ENCODE results near the gene TBC1D9.
"Not testable (repeated sequence)": the region's sequence is repeated elsewhere in the genome, so short reads cannot be mapped to it uniquely, and the experiment has no call there.

TBC1D9 gene

DNA sequence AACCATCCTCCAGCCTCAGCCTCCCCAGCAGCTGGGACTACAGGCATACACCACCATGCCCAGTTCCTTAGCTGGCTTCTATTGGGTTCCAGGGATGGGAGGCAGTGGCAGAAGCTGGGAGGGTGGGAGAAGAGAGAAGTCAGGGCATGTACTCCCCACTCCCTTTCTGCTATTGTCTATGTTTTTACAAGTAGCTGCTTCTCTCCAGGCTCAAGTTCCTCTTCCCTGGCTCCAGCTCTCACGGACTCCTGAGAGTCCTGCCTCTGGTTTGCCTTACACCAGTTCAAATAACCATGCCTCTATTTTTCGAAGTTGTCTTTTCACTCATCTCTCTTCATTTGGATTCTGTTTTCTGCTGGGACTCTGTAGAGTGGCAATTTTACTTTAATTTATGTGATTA is 2.9 kb downstream of the TBC1D9 start:
- Histone ChIP-seq H2BK5ac (ENCODE audit: low read length) (no peak overlapping the region), H4K5ac (ENCODE audit: low read length) (no peak overlapping the region), H3K27me3 (ENCODE audit: insufficient read depth, low read length, poor library complexity) (no peaks in the 10 kb centered on the region), H3K79me2 (ENCODE audit: control insufficient read depth, insufficient read depth, low read length) (peaks cover 6% of the 10 kb centered on the region), H3K23ac (ENCODE audit: low read length) (peak overlapping the region; percentile 25), H3K36me3 (ENCODE audit: control insufficient read depth, insufficient read depth, low read length) (no peaks in the 10 kb centered on the region), H3K9ac (ENCODE audit: low read length) (no peak overlapping the region), H2BK15ac (replicated peaks; ENCODE audit: low read depth) (no peak overlapping the region), H3K79me1 (ENCODE audit: low read length) (peaks cover 5% of the 10 kb centered on the region), H4K8ac (ENCODE audit: low read depth, low read length) (no peak overlapping the region), H3K18ac (ENCODE audit: low read length) (no peak overlapping the region), H3K4me3 (ENCODE audit: low read length) (no peak overlapping the region), H3K27ac (ENCODE audit: low read depth, low read length) (no peak overlapping the region), H3K4me1 (ENCODE audit: control insufficient read depth, low read depth, low read length) (peaks cover 3% of the 10 kb centered on the region), H2AK5ac (ENCODE audit: low read length) (no peak overlapping the region), H3K56ac (ENCODE audit: low read length) (no peak overlapping the region), H3K4me2 (ENCODE audit: low read length) (no peak overlapping the region), H2BK120ac (ENCODE audit: low read depth, low read length) (no peak overlapping the region), H3K4ac (ENCODE audit: low read depth, low read length) (no peak overlapping the region)
- no CpG with 5 or more reads among the region's 2 CpGs for WGBS (ENCODE audit: extremely low coverage, insufficient coverage, low lambda C conversion rate)
- no peak for DNase-seq

GRCh38 chr4:140752291-140753068 is 3.7 kb downstream of the TBC1D9 start:
- H3K27ac ChIP-seq (ENCODE audit: low read depth, low read length), result no peak overlapping the region
- H3K79me1 ChIP-seq (ENCODE audit: low read length), result peaks cover 7% of the 10 kb centered on the region
- H4K5ac ChIP-seq (ENCODE audit: low read length), result no peak overlapping the region
- H3K4ac ChIP-seq (ENCODE audit: low read depth, low read length), result no peak overlapping the region
- H3K36me3 ChIP-seq (ENCODE audit: control insufficient read depth, insufficient read depth, low read length), result no peaks in the 10 kb centered on the region
- no peak overlapping the region for H2BK5ac ChIP-seq (ENCODE audit: low read length)
- H2AK5ac ChIP-seq (ENCODE audit: low read length), result no peak overlapping the region
- peaks cover 8% of the 10 kb centered on the region for H3K79me2 ChIP-seq (ENCODE audit: control insufficient read depth, insufficient read depth, low read length)
- no peak overlapping the region for H3K18ac ChIP-seq (ENCODE audit: low read length)
- no peak overlapping the region for H3K56ac ChIP-seq (ENCODE audit: low read length)
- H2BK120ac ChIP-seq (ENCODE audit: low read depth, low read length), result no peak overlapping the region
- H3K27me3 ChIP-seq (ENCODE audit: insufficient read depth, low read length, poor library complexity), result no peaks in the 10 kb centered on the region
- peaks cover 1% of the 10 kb centered on the region for H3K4me1 ChIP-seq (ENCODE audit: control insufficient read depth, low read depth, low read length)
- no peak for DNase-seq
- H4K8ac ChIP-seq (ENCODE audit: low read depth, low read length), result no peak overlapping the region
- H3K9ac ChIP-seq (ENCODE audit: low read length), result no peak overlapping the region
- H3K23ac ChIP-seq (ENCODE audit: low read length), result no peak overlapping the region
- H3K4me2 ChIP-seq (ENCODE audit: low read length), result no peak overlapping the region
- H3K4me3 ChIP-seq (ENCODE audit: low read length), result no peak overlapping the region
- no peak overlapping the region for H2BK15ac ChIP-seq (replicated peaks; ENCODE audit: low read depth)

GRCh38 chr4:140750470-140750869 is 5.7 kb downstream of the TBC1D9 start:
- Histone ChIP-seq H3K4ac (ENCODE audit: low read depth, low read length) (no peak overlapping the region), H3K9ac (ENCODE audit: low read length) (no peak overlapping the region), H3K36me3 (ENCODE audit: control insufficient read depth, insufficient read depth, low read length) (no peaks in the 10 kb centered on the region), H3K27ac (ENCODE audit: low read depth, low read length) (no peak overlapping the region), H4K5ac (ENCODE audit: low read length) (no peak overlapping the region), H3K4me2 (ENCODE audit: low read length) (no peak overlapping the region), H3K79me2 (ENCODE audit: control insufficient read depth, insufficient read depth, low read length) (peaks cover 11% of the 10 kb centered on the region), H3K18ac (ENCODE audit: low read length) (no peak overlapping the region), H3K23ac (ENCODE audit: low read length) (no peak overlapping the region), H2BK120ac (ENCODE audit: low read depth, low read length) (no peak overlapping the region), H2AK5ac (ENCODE audit: low read length) (no peak overlapping the region), H3K4me1 (ENCODE audit: control insufficient read depth, low read depth, low read length) (no peaks in the 10 kb centered on the region), H4K8ac (ENCODE audit: low read depth, low read length) (no peak overlapping the region), H2BK15ac (replicated peaks; ENCODE audit: low read depth) (no peak overlapping the region), H3K79me1 (ENCODE audit: low read length) (peaks cover 7% of the 10 kb centered on the region), H3K4me3 (ENCODE audit: low read length) (no peak overlapping the region), H2BK5ac (ENCODE audit: low read length) (no peak overlapping the region), H3K56ac (ENCODE audit: low read length) (no peak overlapping the region), H3K27me3 (ENCODE audit: insufficient read depth, low read length, poor library complexity) (no peaks in the 10 kb centered on the region)
- WGBS (ENCODE audit: extremely low coverage, insufficient coverage, low lambda C conversion rate), result no CpG with 5 or more reads among the region's 2 CpGs
- DNase-seq, result no peak

GRCh38 chr4:140748171-140748570 is 8.0 kb downstream of the TBC1D9 start:
- H3K27ac ChIP-seq (ENCODE audit: low read depth, low read length), result no peak overlapping the region
- no peak overlapping the region for H3K4ac ChIP-seq (ENCODE audit: low read depth, low read length)
- no peak for DNase-seq
- H3K4me3 ChIP-seq (ENCODE audit: low read length), result no peak overlapping the region
- H3K4me1 ChIP-seq (ENCODE audit: control insufficient read depth, low read depth, low read length), result peaks cover 10% of the 10 kb centered on the region
- H3K18ac ChIP-seq (ENCODE audit: low read length), result no peak overlapping the region
- H3K23ac ChIP-seq (ENCODE audit: low read length), result no peak overlapping the region
- no peak overlapping the region for H2AK5ac ChIP-seq (ENCODE audit: low read length)
- H3K56ac ChIP-seq (ENCODE audit: low read length), result no peak overlapping the region
- no peak overlapping the region for H2BK120ac ChIP-seq (ENCODE audit: low read depth, low read length)
- no peaks in the 10 kb centered on the region for H3K36me3 ChIP-seq (ENCODE audit: control insufficient read depth, insufficient read depth, low read length)
- no CpG with 5 or more reads among the region's 1 CpG for WGBS (ENCODE audit: extremely low coverage, insufficient coverage, low lambda C conversion rate)
- H3K9ac ChIP-seq (ENCODE audit: low read length), result no peak overlapping the region
- no peaks in the 10 kb centered on the region for H3K27me3 ChIP-seq (ENCODE audit: insufficient read depth, low read length, poor library complexity)
- no peak overlapping the region for H4K8ac ChIP-seq (ENCODE audit: low read depth, low read length)
- no peak overlapping the region for H2BK15ac ChIP-seq (replicated peaks; ENCODE audit: low read depth)
- H4K5ac ChIP-seq (ENCODE audit: low read length), result no peak overlapping the region
- H3K79me1 ChIP-seq (ENCODE audit: low read length), result peaks cover 6% of the 10 kb centered on the region
- no peak overlapping the region for H3K4me2 ChIP-seq (ENCODE audit: low read length)
- H3K79me2 ChIP-seq (ENCODE audit: control insufficient read depth, insufficient read depth, low read length), result peaks cover 8% of the 10 kb centered on the region
- no peak overlapping the region for H2BK5ac ChIP-seq (ENCODE audit: low read length)

DNA sequence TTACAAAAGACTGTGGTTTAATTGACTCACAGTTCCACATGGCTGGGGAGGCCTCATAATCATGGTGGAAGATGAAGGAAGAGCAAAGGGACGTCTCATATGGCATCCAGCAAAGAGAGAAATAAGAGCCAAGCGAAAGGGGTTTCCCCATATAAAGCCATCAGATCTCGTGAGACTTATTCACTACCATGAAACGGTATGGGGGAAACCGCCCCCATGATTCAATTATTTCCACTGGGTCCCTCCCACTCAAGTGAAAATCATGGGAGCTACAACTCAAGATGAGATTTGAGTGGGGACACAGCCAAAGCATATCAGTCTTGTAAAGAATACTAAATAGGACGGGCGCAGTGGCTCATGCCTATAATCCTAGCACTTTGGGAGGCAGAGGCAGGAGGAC is 9.6 kb downstream of the TBC1D9 start:
- not testable (repeated sequence) for H3K9ac ChIP-seq (ENCODE audit: low read length); H3K36me3 ChIP-seq (ENCODE audit: control insufficient read depth, insufficient read depth, low read length); H3K27ac ChIP-seq (ENCODE audit: low read depth, low read length); H4K5ac ChIP-seq (ENCODE audit: low read length); H3K79me1 ChIP-seq (ENCODE audit: low read length); H3K56ac ChIP-seq (ENCODE audit: low read length); H3K27me3 ChIP-seq (ENCODE audit: insufficient read depth, low read length, poor library complexity); H2BK5ac ChIP-seq (ENCODE audit: low read length); H3K4me3 ChIP-seq (ENCODE audit: low read length); H2AK5ac ChIP-seq (ENCODE audit: low read length); H3K18ac ChIP-seq (ENCODE audit: low read length); H3K4me2 ChIP-seq (ENCODE audit: low read length); H4K8ac ChIP-seq (ENCODE audit: low read depth, low read length); H3K23ac ChIP-seq (ENCODE audit: low read length); H3K4ac ChIP-seq (ENCODE audit: low read depth, low read length); H2BK15ac ChIP-seq (replicated peaks; ENCODE audit: low read depth); H3K79me2 ChIP-seq (ENCODE audit: control insufficient read depth, insufficient read depth, low read length); H2BK120ac ChIP-seq (ENCODE audit: low read depth, low read length); DNase-seq
- WGBS (ENCODE audit: extremely low coverage, insufficient coverage, low lambda C conversion rate), result no CpG with 5 or more reads among the region's 7 CpGs
- peaks cover 13% of the 10 kb centered on the region for H3K4me1 ChIP-seq (ENCODE audit: control insufficient read depth, low read depth, low read length)

- Histone ChIP-seq H3K4ac (ENCODE audit: low read depth, low read length) (no peak overlapping the region), H2BK15ac (replicated peaks; ENCODE audit: low read depth) (no peak overlapping the region), H3K23ac (ENCODE audit: low read length) (no peak overlapping the region), H2AK5ac (ENCODE audit: low read length) (no peak overlapping the region), H3K27me3 (ENCODE audit: insufficient read depth, low read length, poor library complexity) (no peaks in the 10 kb centered on the region), H3K79me2 (ENCODE audit: control insufficient read depth, insufficient read depth, low read length) (peaks cover 10% of the 10 kb centered on the region), H3K4me1 (ENCODE audit: control insufficient read depth, low read depth, low read length) (peaks cover 22% of the 10 kb centered on the region), H2BK5ac (ENCODE audit: low read length) (no peak overlapping the region), H3K18ac (ENCODE audit: low read length) (no peak overlapping the region), H2BK120ac (ENCODE audit: low read depth, low read length) (no peak overlapping the region), H3K9ac (ENCODE audit: low read length) (no peak overlapping the region), H3K27ac (ENCODE audit: low read depth, low read length) (peak overlapping the region; percentile 66), H4K5ac (ENCODE audit: low read length) (no peak overlapping the region), H3K79me1 (ENCODE audit: low read length) (peaks cover 2% of the 10 kb centered on the region), H4K8ac (ENCODE audit: low read depth, low read length) (peak overlapping the region; percentile 30), H3K56ac (ENCODE audit: low read length) (no peak overlapping the region), H3K4me2 (ENCODE audit: low read length) (no peak overlapping the region), H3K4me3 (ENCODE audit: low read length) (no peak overlapping the region), H3K36me3 (ENCODE audit: control insufficient read depth, insufficient read depth, low read length) (no peaks in the 10 kb centered on the region)
- no CpG with 5 or more reads among the region's 3 CpGs for WGBS (ENCODE audit: extremely low coverage, insufficient coverage, low lambda C conversion rate)
- DNase-seq, result peak; percentile 63
These were observed 11.8 kb downstream of the TBC1D9 start for GRCh38 chr4:140744421-140744820.
